ENCODE results near the gene PACRG. TPM values are rescaled to one million over a fixed set of nuclear protein-coding genes. Genes with fewer than 3 reads are reported as not detected.

The PACRG gene
- polyA plus RNA-seq, 1 of the 3 experiments (the other 2 are of a cell fraction), result 0.56 TPM

- ChIA-PET POLR2A (no interaction called here), CTCF (no interaction called here)
- 35% methylated on average over 2 of the region's 2 CpGs for WGBS (ENCODE audit: low lambda C conversion rate)
- H3K9ac ChIP-seq, result no peak overlapping the region
- H3K4me2 ChIP-seq, result no peak overlapping the region
- no peaks in the 10 kb centered on the region for H3F3A ChIP-seq (replicated peaks; ENCODE audit: insufficient read depth)
- no peaks in the 10 kb centered on the region for H3K36me3 ChIP-seq (replicated peaks in 1 of 2; ENCODE audit: control insufficient read depth in 1 of 2, insufficient read depth in 2 of 2, low read length in 1 of 2)
- no peak overlapping the region for H3K4me3 ChIP-seq (ENCODE audit: low read depth in 2 of 2, low read length in 1 of 2)
- TF ChIP-seq SIN3A (IDR thresholded peaks at IDR 0.05; ENCODE audit: borderline replicate concordance, low read depth, low read length), result no peak
- no peaks in the 10 kb centered on the region for H3K9me2 ChIP-seq
- H3K4me1 ChIP-seq (ENCODE audit: control insufficient read depth in 1 of 2, insufficient read depth in 2 of 2, low read depth in 1 of 2, low read length in 1 of 2), result no peaks in the 10 kb centered on the region
- no peaks in the 10 kb centered on the region for H4K20me1 ChIP-seq (ENCODE audit: insufficient read depth)
- H3K79me2 ChIP-seq (ENCODE audit: insufficient read depth), result no peaks in the 10 kb centered on the region
- no peaks in the 10 kb centered on the region for H3K27me3 ChIP-seq (ENCODE audit: insufficient read depth)
- no peak overlapping the region for H2AFZ ChIP-seq (ENCODE audit: low read depth)
- DNase-seq, result no peak
- H3K27ac ChIP-seq (ENCODE audit: low read depth in 2 of 2, low read length in 1 of 2), result no peak overlapping the region
- H3K9me3 ChIP-seq, result no peaks in the 10 kb centered on the region
Observed at GRCh38 chr6:163320804-163321203, 593.0 kb downstream of the PACRG start.

DNA sequence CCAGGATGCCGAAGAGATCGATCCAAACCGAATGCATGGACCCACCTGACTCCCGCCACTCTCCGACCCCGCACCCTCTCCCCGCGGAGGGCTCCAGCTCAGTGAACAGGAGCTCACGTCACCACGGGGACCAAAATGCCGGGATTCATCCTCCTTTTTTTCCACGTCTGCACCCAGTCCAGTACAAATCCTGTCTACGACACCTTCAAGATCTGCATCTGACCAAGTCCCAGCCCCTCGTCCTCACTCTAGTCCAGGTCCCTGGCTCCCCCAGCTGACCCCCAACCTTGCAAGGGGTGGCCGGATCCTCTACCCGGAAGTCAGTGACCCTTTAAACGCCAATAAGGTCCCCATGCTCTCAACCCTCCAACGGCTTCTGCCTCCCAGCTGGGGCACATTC, 593.9 kb downstream of the PACRG start:
- Histone ChIP-seq H3K4me1 (ENCODE audit: control insufficient read depth in 1 of 2, insufficient read depth in 2 of 2, low read depth in 1 of 2, low read length in 1 of 2) (no peaks in the 10 kb centered on the region), H3K4me2 (no peak overlapping the region), H3K27ac (ENCODE audit: low read depth in 2 of 2, low read length in 1 of 2) (no peak overlapping the region), H3K36me3 (replicated peaks in 1 of 2; ENCODE audit: control insufficient read depth in 1 of 2, insufficient read depth in 2 of 2, low read length in 1 of 2) (no peaks in the 10 kb centered on the region), H3K9ac (no peak overlapping the region), H3K9me3 (no peaks in the 10 kb centered on the region), H3K79me2 (ENCODE audit: insufficient read depth) (no peaks in the 10 kb centered on the region), H3K27me3 (ENCODE audit: insufficient read depth) (no peaks in the 10 kb centered on the region), H4K20me1 (ENCODE audit: insufficient read depth) (no peaks in the 10 kb centered on the region), H3F3A (replicated peaks; ENCODE audit: insufficient read depth) (no peaks in the 10 kb centered on the region), H3K9me2 (no peaks in the 10 kb centered on the region), H3K4me3 (ENCODE audit: low read depth in 2 of 2, low read length in 1 of 2) (no peak overlapping the region), H2AFZ (ENCODE audit: low read depth) (no peak overlapping the region)
- no peak for DNase-seq
- no peak for TF ChIP-seq CHD2 (IDR thresholded peaks at IDR 0.05; ENCODE audit: low read length, partially characterized antibody)
- no peak for TF ChIP-seq SMC3 (IDR thresholded peaks at IDR 0.05; ENCODE audit: low read depth, low read length)
- no peak for TF ChIP-seq NFIC (IDR thresholded peaks at IDR 0.05; ENCODE audit: borderline replicate concordance)
- no peak for TF ChIP-seq EP300 (IDR thresholded peaks at IDR 0.05; ENCODE audit: borderline replicate concordance in 1 of 2, low read depth in 1 of 2, low read length in 1 of 2)
- TF ChIP-seq SIN3A (IDR thresholded peaks at IDR 0.05; ENCODE audit: borderline replicate concordance, low read depth, low read length), result no peak
- no peak for TF ChIP-seq TEAD4 (IDR thresholded peaks at IDR 0.05; ENCODE audit: borderline replicate concordance, insufficient read depth)
- no peak for TF ChIP-seq JUND (IDR thresholded peaks at IDR 0.05)
- TF ChIP-seq FOXJ3 (CRISPR knock-in tag; IDR thresholded peaks at IDR 0.05), result no peak
- no peak for TF ChIP-seq POLR2AphosphoS5 (IDR thresholded peaks at IDR 0.05; ENCODE audit: low read depth, low read length)
- POLR2A ChIA-PET, result no interaction called here
- WGBS (ENCODE audit: low lambda C conversion rate), result 83% methylated on average over 18 of the region's 18 CpGs
- CTCF ChIA-PET, result no interaction called here

GRCh38 chr6:163323274-163323673, 595.5 kb downstream of the PACRG start:
- no peak overlapping the region for H2AFZ ChIP-seq (ENCODE audit: low read depth)

More at GRCh38 chr6:163323274-163323673, 595.5 kb downstream of the PACRG start:
- no peaks in the 10 kb centered on the region for H3K9me2 ChIP-seq
- H3K4me2 ChIP-seq, result no peak overlapping the region
- H3K4me3 ChIP-seq (ENCODE audit: low read depth in 2 of 2, low read length in 1 of 2), result no peak overlapping the region
- no peaks in the 10 kb centered on the region for H3K9me3 ChIP-seq
- ChIA-PET CTCF (interaction anchor here (0.7 kb wide), 1 partner anchor 27 kb away, joined by 3 read pairs; no protein-coding TSS in a partner anchor), POLR2A (no interaction called here)
- no peak overlapping the region for H3K9ac ChIP-seq
- no peaks in the 10 kb centered on the region; a peak in 1 of 4 replicates for H3K4me1 ChIP-seq (ENCODE audit: control insufficient read depth in 1 of 2, insufficient read depth in 2 of 2, low read depth in 1 of 2, low read length in 1 of 2)
- H3K79me2 ChIP-seq (ENCODE audit: insufficient read depth), result no peaks in the 10 kb centered on the region
- no peaks in the 10 kb centered on the region for H3K36me3 ChIP-seq (replicated peaks in 1 of 2; ENCODE audit: control insufficient read depth in 1 of 2, insufficient read depth in 2 of 2, low read length in 1 of 2)
- H3K27me3 ChIP-seq (ENCODE audit: insufficient read depth), result no peaks in the 10 kb centered on the region
- WGBS (ENCODE audit: low lambda C conversion rate), result 86% methylated on average over 12 of the region's 13 CpGs
- H3F3A ChIP-seq (replicated peaks; ENCODE audit: insufficient read depth), result no peaks in the 10 kb centered on the region
- TF ChIP-seq FOSL2 (IDR thresholded peaks at IDR 0.05; ENCODE audit: borderline replicate concordance, low read depth) (no peak), FOXJ3 (CRISPR knock-in tag; IDR thresholded peaks at IDR 0.05) (no peak), FOXM1 (IDR thresholded peaks at IDR 0.05; ENCODE audit: low read depth) (no peak), NRF1 (IDR thresholded peaks at IDR 0.05; ENCODE audit: low read depth, low read length) (no peak), SMC3 (IDR thresholded peaks at IDR 0.05; ENCODE audit: low read depth, low read length) (no peak), YY1 (IDR thresholded peaks at IDR 0.05; ENCODE audit: low read depth) (no peak), EZH2phosphoT487 (IDR thresholded peaks at IDR 0.05; ENCODE audit: borderline replicate concordance, low read depth) (no peak), IRF3 (IDR thresholded peaks at IDR 0.05; ENCODE audit: low read depth, low read length) (no peak), RAD21 (IDR thresholded peaks at IDR 0.05; ENCODE audit: low read length) (no peak), POLR2AphosphoS5 (IDR thresholded peaks at IDR 0.05; ENCODE audit: low read depth, low read length) (no peak)
- no peaks in the 10 kb centered on the region for H4K20me1 ChIP-seq (ENCODE audit: insufficient read depth)
- no peak overlapping the region for H3K27ac ChIP-seq (ENCODE audit: low read depth in 2 of 2, low read length in 1 of 2)
- DNase-seq, result no peak
